Glutamatergic neuron (in vitro differentiated cells): ENCODE data around the gene PRKAB1. TPM values are rescaled to one million over a fixed set of nuclear protein-coding genes. Genes with fewer than 3 reads are reported as not detected.

Source experiments
- DNase-seq: peaks from one replicate; pipeline ENCODE4 v3.0.0; 2022
- H3K27ac Mint-ChIP-seq: one replicate; pipeline ENCODE4 v1.8.0; 2020; ENCODE audit warnings: mild to moderate bottlenecking, mixed read lengths, inconsistent platforms; ENCODE audit not compliant: unreplicated experiment
- H3K27me3 Mint-ChIP-seq: one replicate; pipeline ENCODE4 v1.8.0; 2020; ENCODE audit warnings: mild to moderate bottlenecking, moderate library complexity, mixed read lengths, inconsistent platforms; ENCODE audit not compliant: unreplicated experiment
- H3K36me3 Mint-ChIP-seq: one replicate; pipeline ENCODE4 v1.8.0; 2020; ENCODE audit warnings: mild to moderate bottlenecking, mixed read lengths, inconsistent platforms; ENCODE audit not compliant: unreplicated experiment
- H3K4me1 Mint-ChIP-seq: one replicate; pipeline ENCODE4 v1.8.0; 2020; ENCODE audit warnings: mild to moderate bottlenecking, low read depth, mixed read lengths, inconsistent platforms; ENCODE audit not compliant: unreplicated experiment
- H3K4me3 Mint-ChIP-seq: one replicate; pipeline ENCODE4 v1.8.0; 2020; ENCODE audit warnings: mild to moderate bottlenecking, mixed read lengths, inconsistent platforms; ENCODE audit not compliant: unreplicated experiment
- H3K9me3 Mint-ChIP-seq: one replicate; pipeline ENCODE4 v1.8.0; 2020; ENCODE audit warnings: mild to moderate bottlenecking, moderate library complexity, mixed read lengths, inconsistent platforms; ENCODE audit not compliant: unreplicated experiment
- microRNA-seq: library from miRNA; unstranded; fragments of <30 nt; microRNA quantifications from one replicate; pipeline ENCODE4, GENCODE V29; 2020; ENCODE audit not compliant: unreplicated experiment
- total RNA-seq: library from RNA; stranded (reverse); fragmentation: NEBNext Ultra II Directional; extraction: Animal tissue kit (Norgen Biotek cat#: 25700); gene quantifications from one replicate; pipeline ENCODE4 v1.2.1, GENCODE V29; 2021; ENCODE audit not compliant: unreplicated experiment
- TF ChIP-seq, protein P1 (sequence below): fragments of 200-600 bp; sonication (generic); IDR thresholded peaks from one replicate; pipeline ENCODE4 v1.5.0; 2021; ENCODE audit not compliant: partially characterized antibody, unreplicated experiment

PRKAB1 gene
- total RNA-seq, 1 donor from 2014 or later, result 37.5 TPM

DNA sequence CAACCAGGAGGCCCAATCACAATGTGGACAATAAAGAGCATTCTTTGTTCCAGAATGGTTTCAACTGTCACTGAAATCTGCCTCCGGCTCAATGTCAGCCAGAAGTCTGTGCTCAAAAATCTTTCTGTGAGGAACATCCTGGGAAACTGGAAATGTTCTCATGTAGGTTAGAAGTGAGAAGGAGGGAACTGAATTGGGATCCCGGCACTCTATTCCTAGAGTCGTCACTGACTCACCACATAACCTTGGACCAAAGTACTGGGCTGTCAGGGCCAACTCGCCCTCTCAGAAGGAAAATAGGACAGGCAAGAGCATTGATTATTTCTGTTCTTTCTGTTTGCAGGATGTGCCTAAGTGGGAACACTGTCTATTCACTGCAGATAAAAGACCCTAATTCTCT, 57.6 kb downstream of the PRKAB1 start:
- TF ChIP-seq, protein P1, sequence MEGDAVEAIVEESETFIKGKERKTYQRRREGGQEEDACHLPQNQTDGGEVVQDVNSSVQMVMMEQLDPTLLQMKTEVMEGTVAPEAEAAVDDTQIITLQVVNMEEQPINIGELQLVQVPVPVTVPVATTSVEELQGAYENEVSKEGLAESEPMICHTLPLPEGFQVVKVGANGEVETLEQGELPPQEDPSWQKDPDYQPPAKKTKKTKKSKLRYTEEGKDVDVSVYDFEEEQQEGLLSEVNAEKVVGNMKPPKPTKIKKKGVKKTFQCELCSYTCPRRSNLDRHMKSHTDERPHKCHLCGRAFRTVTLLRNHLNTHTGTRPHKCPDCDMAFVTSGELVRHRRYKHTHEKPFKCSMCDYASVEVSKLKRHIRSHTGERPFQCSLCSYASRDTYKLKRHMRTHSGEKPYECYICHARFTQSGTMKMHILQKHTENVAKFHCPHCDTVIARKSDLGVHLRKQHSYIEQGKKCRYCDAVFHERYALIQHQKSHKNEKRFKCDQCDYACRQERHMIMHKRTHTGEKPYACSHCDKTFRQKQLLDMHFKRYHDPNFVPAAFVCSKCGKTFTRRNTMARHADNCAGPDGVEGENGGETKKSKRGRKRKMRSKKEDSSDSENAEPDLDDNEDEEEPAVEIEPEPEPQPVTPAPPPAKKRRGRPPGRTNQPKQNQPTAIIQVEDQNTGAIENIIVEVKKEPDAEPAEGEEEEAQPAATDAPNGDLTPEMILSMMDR, result no peak
- Mint-ChIP-seq H3K27me3 (peaks cover 1% of the 10 kb centered on the region), H3K4me3 (no peak overlapping the region), H3K27ac (no peak overlapping the region), H3K9me3 (no peaks in the 10 kb centered on the region), H3K36me3 (no peaks in the 10 kb centered on the region), H3K4me1 (no peaks in the 10 kb centered on the region)
- no peak for DNase-seq

DNA sequence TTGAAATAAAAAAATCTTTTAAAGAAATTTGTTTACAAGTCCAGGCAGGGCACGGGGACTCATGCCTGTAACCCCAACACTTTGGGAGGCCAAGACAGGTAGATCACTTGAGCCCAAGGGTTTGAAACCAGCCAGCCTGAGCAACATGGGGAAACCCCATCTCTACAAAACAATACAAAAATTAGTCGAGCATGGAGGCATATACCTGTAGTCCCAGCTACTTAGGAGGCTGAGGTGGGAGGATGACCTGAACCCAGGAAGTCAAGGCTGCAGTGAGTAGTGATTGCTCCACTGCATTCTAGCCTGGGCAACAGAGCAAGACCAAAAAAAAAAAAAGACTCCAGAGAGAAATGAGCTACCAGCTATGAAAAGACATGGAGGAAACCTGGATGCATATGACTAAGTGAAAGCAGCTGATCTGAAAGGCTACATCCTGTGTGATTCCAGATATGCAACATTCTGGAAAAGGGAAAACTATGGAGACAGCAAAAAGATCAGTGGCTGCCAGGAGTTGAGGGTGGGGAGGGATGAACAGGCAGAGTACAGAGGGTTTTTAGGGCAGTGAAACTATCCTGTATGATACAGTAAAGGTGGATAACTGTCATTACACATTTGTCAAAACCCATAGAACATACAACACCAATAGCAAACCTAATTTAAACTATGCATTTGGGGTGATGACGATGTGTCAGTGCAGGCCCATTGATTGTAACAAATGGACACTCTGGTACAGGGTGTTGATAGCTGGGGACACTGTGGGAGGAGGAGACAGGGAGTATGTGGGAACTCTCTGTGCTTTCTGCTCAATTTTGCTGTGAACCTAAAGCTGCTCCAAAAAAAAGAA, 59.9 kb downstream of the PRKAB1 start:
- Mint-ChIP-seq H3K36me3 (no peaks in the 10 kb centered on the region), H3K9me3 (no peaks in the 10 kb centered on the region), H3K27me3 (peaks cover 1% of the 10 kb centered on the region), H3K4me1 (no peaks in the 10 kb centered on the region), H3K27ac (no peak overlapping the region), H3K4me3 (no peak overlapping the region)
- TF ChIP-seq, protein P1, result no peak
- no peak for DNase-seq

DNA sequence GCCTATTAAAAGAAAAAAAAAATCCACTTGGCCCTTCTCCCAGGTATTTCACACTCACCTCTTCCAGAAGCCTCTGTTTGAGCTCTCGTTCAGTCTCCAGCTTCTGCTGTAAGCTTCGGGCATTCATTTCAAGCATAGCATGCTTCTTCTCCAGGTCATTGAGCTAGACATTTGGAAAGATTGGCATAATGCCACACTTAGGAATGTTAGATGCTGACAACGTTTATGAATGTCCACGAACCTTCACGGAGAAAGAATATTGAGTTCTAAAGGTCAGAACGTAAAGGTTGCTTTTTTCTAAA, 60.5 kb downstream of the PRKAB1 start:
- no peak overlapping the region for H3K27ac Mint-ChIP-seq
- no peaks in the 10 kb centered on the region for H3K9me3 Mint-ChIP-seq
- DNase-seq, result no peak
- H3K27me3 Mint-ChIP-seq, result peaks cover 1% of the 10 kb centered on the region
- TF ChIP-seq, protein P1, result no peak
- H3K4me3 Mint-ChIP-seq, result no peak overlapping the region
- H3K36me3 Mint-ChIP-seq, result no peaks in the 10 kb centered on the region
- no peaks in the 10 kb centered on the region for H3K4me1 Mint-ChIP-seq

DNA sequence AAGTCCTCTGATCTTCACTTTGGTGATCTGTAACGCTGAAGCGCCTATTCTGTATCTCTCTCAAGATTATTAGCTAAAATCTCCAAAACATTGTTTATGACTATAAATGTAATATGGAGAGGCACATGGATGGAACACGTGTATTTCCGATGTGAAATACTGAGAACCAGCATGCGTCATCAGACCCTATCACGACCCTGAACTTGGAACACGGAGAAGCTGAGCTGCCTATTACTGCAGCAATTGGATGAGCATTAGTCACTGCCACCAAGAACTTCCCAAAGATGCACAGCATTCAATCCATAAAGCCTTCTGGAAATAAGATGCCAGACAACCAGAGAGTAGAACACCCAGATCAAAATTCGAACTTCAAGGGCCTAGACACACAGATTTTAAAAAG, 61.9 kb downstream of the PRKAB1 start:
- no peak overlapping the region for H3K4me3 Mint-ChIP-seq
- no peaks in the 10 kb centered on the region for H3K36me3 Mint-ChIP-seq
- TF ChIP-seq, protein P1, result no peak
- no peaks in the 10 kb centered on the region for H3K9me3 Mint-ChIP-seq
- no peaks in the 10 kb centered on the region for H3K4me1 Mint-ChIP-seq
- H3K27ac Mint-ChIP-seq, result no peak overlapping the region
- no peak for DNase-seq
- H3K27me3 Mint-ChIP-seq, result peaks cover under 1% of the 10 kb centered on the region

DNA sequence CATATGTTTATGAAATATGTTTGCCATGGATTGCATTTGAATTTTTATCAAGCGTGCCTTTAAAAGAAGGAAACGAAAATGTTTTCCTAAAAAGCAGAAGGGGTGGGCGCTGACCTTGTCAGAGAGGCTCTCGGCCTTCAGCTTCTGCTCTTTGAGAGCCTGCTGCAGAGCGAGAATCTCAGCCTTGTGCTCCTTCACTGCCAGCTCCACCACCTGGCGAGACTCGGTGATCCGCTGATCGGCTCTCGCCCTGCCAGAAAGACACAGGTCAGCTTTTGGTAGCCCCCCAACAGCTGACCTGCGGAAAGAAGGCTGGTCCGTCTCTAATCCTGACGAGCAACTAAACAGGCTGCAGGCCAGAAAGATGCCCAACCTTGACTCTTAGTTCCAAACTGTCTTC, 62.4 kb downstream of the PRKAB1 start:
- H3K36me3 Mint-ChIP-seq, result no peaks in the 10 kb centered on the region
- H3K27ac Mint-ChIP-seq, result no peak overlapping the region
- DNase-seq, result no peak

More for the DNA sequence above, 62.4 kb downstream of the PRKAB1 start:
- H3K4me3 Mint-ChIP-seq, result no peak overlapping the region
- TF ChIP-seq, protein P1, result no peak
- no peaks in the 10 kb centered on the region for H3K4me1 Mint-ChIP-seq
- no peaks in the 10 kb centered on the region for H3K9me3 Mint-ChIP-seq
- no peaks in the 10 kb centered on the region for H3K27me3 Mint-ChIP-seq

Small RNA genes lying within 50 kb of the gene (microRNA-seq; reads per million reads assigned to microRNA genes)
- not detected for gene MIR1178

Other genes with a start within 250 kb of the PRKAB1 start
- gene TMEM233, start 74.4 kb upstream of the PRKAB1 start, total RNA-seq, result not detected
- 20.8 TPM for gene CIT, start 209.2 kb downstream of the PRKAB1 start, total RNA-seq